Stimulated activated CD4-positive, alpha-beta T cell treated with anti-CD3 and anti-CD28 coated beads, Interleukin-12 subunit alpha, Interleukin-12 subunit beta, amount 100 ng/mL, for 48 hours (primary cell): ENCODE measurements around the gene JTB.

Experiments used
- DNase-seq, 3 donors: peaks; one replicate each; pipeline ENCODE4 v3.0.0-alpha.2; 2020; ENCODE audit warnings: low read depth in 2 of 3, low spot score in 1 of 3

JTB gene

GRCh38 chr1:153956997-153957715, 20.3 kb downstream of the JTB start:
- DNase-seq: no peak

GRCh38 chr1:153954826-153955225, 22.6 kb downstream of the JTB start:
- DNase-seq: no peak

- DNase-seq: no peak
These were observed 23.6 kb downstream of the JTB start for GRCh38 chr1:153953859-153954365.

GRCh38 chr1:153951801-153952200, 25.7 kb downstream of the JTB start:
- DNase-seq: no peak

- no peak for DNase-seq
These were observed 26.3 kb downstream of the JTB start for GRCh38 chr1:153951183-153951582.

- DNase-seq: peak; percentile 57 to 76 (median 57)
These were observed 30.7 kb downstream of the JTB start, which contains the start of gene DENND4B for GRCh38 chr1:153946622-153947241. Gene DENND4B (minus strand): TSS chr1:153946718. CDS start chr1:153944374, 2,344 bp downstream.

- peak; percentile 38 to 62 (median 54) for DNase-seq
These were observed 31.5 kb downstream of the JTB start for GRCh38 chr1:153945795-153946621.

GRCh38 chr1:153945131-153945794, 32.2 kb downstream of the JTB start:
- peak; percentile 52 to 61 (median 59) for DNase-seq

GRCh38 chr1:153944827-153945117, 32.7 kb downstream of the JTB start:
- DNase-seq: no peak

GRCh38 chr1:153944005-153944826, 33.3 kb downstream of the JTB start:
- no peak for DNase-seq

- no peak for DNase-seq
These were observed 34.5 kb downstream of the JTB start for GRCh38 chr1:153942766-153943549.

GRCh38 chr1:153941826-153942725, 35.4 kb downstream of the JTB start:
- DNase-seq: no peak

GRCh38 chr1:153940756-153941155, 36.7 kb downstream of the JTB start:
- DNase-seq: no peak

- DNase-seq: no peak
These were observed 38.0 kb downstream of the JTB start for GRCh38 chr1:153939476-153939875.

- no peak for DNase-seq
These were observed 38.5 kb downstream of the JTB start for GRCh38 chr1:153938996-153939395.

GRCh38 chr1:153937331-153937730, 40.1 kb downstream of the JTB start:
- DNase-seq: no peak

- no peak for DNase-seq
These were observed 41.3 kb downstream of the JTB start for GRCh38 chr1:153936011-153936802.

- DNase-seq: no peak
These were observed 42.7 kb downstream of the JTB start for GRCh38 chr1:153934746-153935145.
